Mucosa of descending colon (tissue), 3 donors: ENCODE results near the gene WDCP. TPM values are rescaled to one million over a fixed set of nuclear protein-coding genes. Genes with fewer than 3 reads are reported as not detected.

Source experiments
- ATAC-seq: fragments of 200-7000 bp; cut with Tn5 transposase; one replicate; pipeline ENCODE4 v1.9.1; 2020; ENCODE audit warnings: mild to moderate bottlenecking, moderate library complexity
- DNase-seq, 3 donors: peaks; one replicate each; pipeline ENCODE4 v3.0.0-alpha.2; 2020
- H3K36me3 ChIP-seq: fragments of 200-600 bp; one replicate; pipeline ENCODE4 v1.8.0; 2021; ENCODE audit warnings: low read depth, mild to moderate bottlenecking
- H3K4me1 ChIP-seq: fragments of 200-600 bp; one replicate; pipeline ENCODE4 v1.8.0; 2021; ENCODE audit warnings: low read depth, mild to moderate bottlenecking
- H3K4me3 ChIP-seq: fragments of 200-600 bp; one replicate; pipeline ENCODE4 v1.8.0; 2021; ENCODE audit warnings: mild to moderate bottlenecking
- H3K9me3 ChIP-seq: fragments of 200-600 bp; one replicate; pipeline ENCODE4 v1.8.0; 2021; ENCODE audit warnings: mild to moderate bottlenecking
- intact Hi-C, 2 donors: fragments of 100-400 bp; cut with DNase I in 1 of 2; cut with micrococcal nuclease in 1 of 2; formaldehyde crosslinking; loops; one replicate each; pipeline versions ENCODE4 v1.11.0 to v1.11.1; 2022; cut with DNase I, micrococcal nuclease
- total RNA-seq, 3 donors: library from RNA; stranded (reverse); fragmentation: NEBNext Ultra II Directional in 2 of 3; extraction: Animal tissue kit (Norgen Biotek cat#: 25700) in 2 of 3; gene quantifications; one replicate each; pipeline versions ENCODE4 v1.2.1 to v1.2.4, GENCODE V29; 2021 to 2023
- TF ChIP-seq, protein P1 (sequence below): fragments of 200-600 bp; IDR thresholded peaks from one replicate; pipeline ENCODE4 v1.8.0; 2022; ENCODE audit warnings: antibody characterized with exemption, mild to moderate bottlenecking
- donor health status: DM: no; HTN: no; CAD: no; lungs with moderate emphysema.
- donor health status: DM: no; HTN: no; CAD: no.
- donor health status: DM: no; HTN: yes; CAD: no.

WDCP gene
- total RNA-seq, 3 donors from 2014 or later = 3.3 to 12.7 (median 4.6) TPM

- intact Hi-C loops = no loop called here
- no peak for DNase-seq
- Histone ChIP-seq H3K4me1 (peaks cover 11% of the 10 kb centered on the region), H3K36me3 (no peaks in the 10 kb centered on the region), H3K9me3 (no peaks in the 10 kb centered on the region), H3K4me3 (no peak overlapping the region)
- no peak for ATAC-seq
- TF ChIP-seq, protein P1, sequence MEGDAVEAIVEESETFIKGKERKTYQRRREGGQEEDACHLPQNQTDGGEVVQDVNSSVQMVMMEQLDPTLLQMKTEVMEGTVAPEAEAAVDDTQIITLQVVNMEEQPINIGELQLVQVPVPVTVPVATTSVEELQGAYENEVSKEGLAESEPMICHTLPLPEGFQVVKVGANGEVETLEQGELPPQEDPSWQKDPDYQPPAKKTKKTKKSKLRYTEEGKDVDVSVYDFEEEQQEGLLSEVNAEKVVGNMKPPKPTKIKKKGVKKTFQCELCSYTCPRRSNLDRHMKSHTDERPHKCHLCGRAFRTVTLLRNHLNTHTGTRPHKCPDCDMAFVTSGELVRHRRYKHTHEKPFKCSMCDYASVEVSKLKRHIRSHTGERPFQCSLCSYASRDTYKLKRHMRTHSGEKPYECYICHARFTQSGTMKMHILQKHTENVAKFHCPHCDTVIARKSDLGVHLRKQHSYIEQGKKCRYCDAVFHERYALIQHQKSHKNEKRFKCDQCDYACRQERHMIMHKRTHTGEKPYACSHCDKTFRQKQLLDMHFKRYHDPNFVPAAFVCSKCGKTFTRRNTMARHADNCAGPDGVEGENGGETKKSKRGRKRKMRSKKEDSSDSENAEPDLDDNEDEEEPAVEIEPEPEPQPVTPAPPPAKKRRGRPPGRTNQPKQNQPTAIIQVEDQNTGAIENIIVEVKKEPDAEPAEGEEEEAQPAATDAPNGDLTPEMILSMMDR = no peak
These were observed 34.5 kb downstream of the WDCP start for GRCh38 chr2:24012521-24013188.

DNA sequence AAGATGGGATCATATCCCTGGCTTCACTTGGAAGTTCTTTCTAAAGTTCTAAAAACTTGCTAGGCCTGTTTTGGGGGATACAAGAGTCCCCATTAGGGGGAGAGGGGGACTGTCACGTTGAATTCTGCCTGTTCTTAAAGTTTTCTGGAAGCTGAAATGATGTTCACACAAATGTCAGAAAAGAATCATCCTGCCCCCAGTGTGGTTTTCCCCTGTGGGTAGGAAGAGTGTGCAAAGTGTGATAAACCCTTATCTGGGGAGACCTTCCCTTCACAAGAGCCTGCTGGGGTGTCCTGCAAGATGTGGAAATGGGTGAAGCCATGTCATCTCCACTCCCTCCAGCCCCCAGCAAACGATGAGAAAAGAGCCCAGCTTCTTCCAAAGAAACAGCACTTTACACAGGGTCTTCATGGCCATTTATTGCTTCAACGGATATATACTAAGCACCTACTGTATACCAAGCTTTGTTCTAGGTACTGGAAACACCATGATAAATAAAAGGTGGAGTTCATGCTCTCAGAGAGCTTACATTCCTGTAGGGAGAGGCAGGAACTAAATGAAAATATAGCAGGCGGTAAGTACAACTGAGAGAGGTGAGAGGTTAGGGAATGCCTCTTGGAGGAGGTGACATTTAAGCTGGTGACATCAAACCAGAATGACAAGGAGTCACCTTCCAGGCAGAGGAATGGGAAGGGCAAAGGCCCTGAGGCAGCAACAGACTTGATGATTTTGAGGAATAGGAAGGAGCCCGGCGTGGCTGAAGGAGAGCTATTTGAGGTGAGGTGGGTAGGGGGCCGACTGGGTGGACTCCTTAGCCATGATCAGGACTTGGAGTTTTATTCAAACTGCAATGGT lies 35.7 kb downstream of the WDCP start:
- DNase-seq = no peak
- intact Hi-C loops = no loop called here
- H3K36me3 ChIP-seq = no peaks in the 10 kb centered on the region
- H3K9me3 ChIP-seq = no peaks in the 10 kb centered on the region
- TF ChIP-seq, protein P1 = no peak
- no peak for ATAC-seq
- no peak overlapping the region for H3K4me3 ChIP-seq
- H3K4me1 ChIP-seq = peaks cover 11% of the 10 kb centered on the region

DNA sequence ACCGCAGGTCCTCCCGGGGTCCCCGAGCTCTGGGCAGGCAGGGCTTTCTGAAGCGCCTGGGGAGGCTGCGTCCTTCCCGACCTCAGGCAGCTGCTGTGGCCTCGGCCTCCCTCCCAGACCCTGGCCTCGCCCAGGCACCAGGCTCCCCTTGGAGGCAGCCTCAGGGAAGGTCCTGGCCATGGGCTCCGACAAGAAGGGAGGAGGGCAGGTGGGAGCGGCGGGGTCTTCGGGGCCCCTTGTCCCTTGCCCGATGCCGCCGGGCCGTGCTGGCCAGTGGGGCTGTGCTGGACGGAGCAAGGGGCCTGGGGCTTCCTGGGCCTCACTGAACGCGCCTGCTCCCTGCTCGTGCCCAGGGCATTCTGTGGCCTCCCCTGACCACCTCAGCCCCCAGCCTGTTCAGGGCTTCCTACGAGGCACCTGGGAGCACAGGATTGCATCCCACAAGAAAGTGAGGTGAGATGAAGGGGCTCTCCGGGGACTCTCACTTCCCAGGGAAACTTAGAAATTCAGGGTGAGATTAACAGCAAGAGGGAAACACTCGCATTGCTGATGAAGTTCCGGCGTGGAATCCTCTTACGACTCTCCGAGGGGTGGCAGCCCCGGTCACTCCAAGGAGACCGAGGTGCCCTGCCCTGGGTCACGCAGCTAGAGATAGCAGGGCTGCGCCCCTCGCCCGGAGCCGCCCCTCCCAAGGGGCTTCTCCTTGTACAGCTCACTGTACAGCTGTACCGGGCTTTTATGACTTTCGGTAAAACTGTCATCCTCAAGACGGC lies 36.5 kb downstream of the WDCP start:
- Histone ChIP-seq H3K4me3 (no peak overlapping the region), H3K9me3 (no peaks in the 10 kb centered on the region), H3K4me1 (peaks cover 11% of the 10 kb centered on the region), H3K36me3 (no peaks in the 10 kb centered on the region)
- TF ChIP-seq, protein P1 = no peak
- intact Hi-C loops = no loop called here
- DNase-seq (no peak), ATAC-seq (peak; percentile 50)

GRCh38 chr2:24009680-24010476 lies 37.3 kb downstream of the WDCP start, which contains the start of gene MFSD2B:
MFSD2B (plus strand) TSS chr2:24010085; CDS start chr2:24010097, 12 bp downstream.
- peaks cover 11% of the 10 kb centered on the region for H3K4me1 ChIP-seq
- no peak for DNase-seq
- no peaks in the 10 kb centered on the region for H3K9me3 ChIP-seq
- ATAC-seq = peak; percentile 57
- H3K36me3 ChIP-seq = no peaks in the 10 kb centered on the region
- TF ChIP-seq, protein P1 = no peak
- no peak within 1 kb of the TSS for H3K4me3 ChIP-seq
- intact Hi-C loops = no loop called here

DNA sequence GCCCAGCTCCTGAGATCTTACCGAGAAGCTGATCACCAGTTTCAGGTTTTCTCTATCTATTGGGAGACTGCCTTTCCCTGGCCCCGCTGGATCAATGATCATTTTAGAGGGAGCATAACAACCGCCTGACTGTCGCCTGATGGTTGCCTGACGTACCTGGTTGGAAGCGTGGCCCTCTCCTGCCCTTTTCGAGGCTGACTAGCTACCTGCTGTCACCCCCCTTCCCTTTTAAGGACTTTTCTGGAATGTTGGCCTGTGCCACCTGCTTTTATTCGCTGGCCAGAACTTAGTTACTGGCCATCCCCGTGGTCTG lies 37.9 kb downstream of the WDCP start:
- intact Hi-C loops = no loop called here
- DNase-seq = no peak
- Histone ChIP-seq H3K4me1 (peaks cover 11% of the 10 kb centered on the region), H3K4me3 (no peak overlapping the region), H3K36me3 (no peaks in the 10 kb centered on the region), H3K9me3 (no peaks in the 10 kb centered on the region)
- no peak for ATAC-seq
- TF ChIP-seq, protein P1 = no peak
